Fibroblast of villous mesenchyme (primary cell): Measurements from ENCODE around the gene SLFNL1. TPM values are rescaled to one million over a fixed set of nuclear protein-coding genes. Genes with fewer than 3 reads are reported as not detected.

Experiments used
- DNase-seq: peaks from one replicate; pipeline ENCODE4 v3.0.0-alpha.2; 2010; ENCODE audit warnings: low read depth
- H3K4me3 ChIP-seq: 2 replicates; pipeline ENCODE4 v1.5.1; 2011; ENCODE audit warnings: low read depth, mild to moderate bottlenecking, low read length
- total RNA-seq: library from RNA; depleted of rRNA; stranded (reverse); fragments of >200 nt; gene quantifications from 2 replicates; pipeline ENCODE4 v1.2.3, GENCODE V29; 2012
- TF ChIP-seq, protein P1 (sequence below): IDR thresholded peaks from 2 replicates; pipeline ENCODE4 v1.5.1; 2012; ENCODE audit warnings: low read depth, mild to moderate bottlenecking, low read length; ENCODE audit not compliant: insufficient read depth

Gene SLFNL1
- total RNA-seq, 1 donor, result under 0.01 TPM

DNA sequence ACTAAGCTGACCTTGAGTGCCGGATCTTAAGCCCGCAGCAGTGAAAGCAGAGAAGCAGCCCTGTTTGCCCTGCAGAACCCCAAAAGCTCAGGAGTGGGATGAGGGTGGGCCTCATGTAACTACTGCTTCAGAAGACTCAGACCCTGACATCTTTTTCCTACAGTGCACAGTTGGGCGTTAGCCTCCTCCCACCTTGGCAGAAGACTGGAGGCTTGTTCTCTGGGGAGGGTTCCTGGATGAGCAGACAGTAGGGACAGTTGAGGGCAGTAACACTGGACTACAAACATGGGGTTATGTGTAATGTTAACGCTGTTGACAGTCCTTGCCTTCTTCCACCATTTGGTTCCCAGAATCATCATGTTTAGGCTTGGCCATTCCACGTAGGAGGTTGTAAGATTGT is 32.5 kb downstream of the SLFNL1 start:
- H3K4me3 ChIP-seq, result no peak overlapping the region
- DNase-seq, result no peak
- TF ChIP-seq, protein P1, sequence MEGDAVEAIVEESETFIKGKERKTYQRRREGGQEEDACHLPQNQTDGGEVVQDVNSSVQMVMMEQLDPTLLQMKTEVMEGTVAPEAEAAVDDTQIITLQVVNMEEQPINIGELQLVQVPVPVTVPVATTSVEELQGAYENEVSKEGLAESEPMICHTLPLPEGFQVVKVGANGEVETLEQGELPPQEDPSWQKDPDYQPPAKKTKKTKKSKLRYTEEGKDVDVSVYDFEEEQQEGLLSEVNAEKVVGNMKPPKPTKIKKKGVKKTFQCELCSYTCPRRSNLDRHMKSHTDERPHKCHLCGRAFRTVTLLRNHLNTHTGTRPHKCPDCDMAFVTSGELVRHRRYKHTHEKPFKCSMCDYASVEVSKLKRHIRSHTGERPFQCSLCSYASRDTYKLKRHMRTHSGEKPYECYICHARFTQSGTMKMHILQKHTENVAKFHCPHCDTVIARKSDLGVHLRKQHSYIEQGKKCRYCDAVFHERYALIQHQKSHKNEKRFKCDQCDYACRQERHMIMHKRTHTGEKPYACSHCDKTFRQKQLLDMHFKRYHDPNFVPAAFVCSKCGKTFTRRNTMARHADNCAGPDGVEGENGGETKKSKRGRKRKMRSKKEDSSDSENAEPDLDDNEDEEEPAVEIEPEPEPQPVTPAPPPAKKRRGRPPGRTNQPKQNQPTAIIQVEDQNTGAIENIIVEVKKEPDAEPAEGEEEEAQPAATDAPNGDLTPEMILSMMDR, result no peak

DNA sequence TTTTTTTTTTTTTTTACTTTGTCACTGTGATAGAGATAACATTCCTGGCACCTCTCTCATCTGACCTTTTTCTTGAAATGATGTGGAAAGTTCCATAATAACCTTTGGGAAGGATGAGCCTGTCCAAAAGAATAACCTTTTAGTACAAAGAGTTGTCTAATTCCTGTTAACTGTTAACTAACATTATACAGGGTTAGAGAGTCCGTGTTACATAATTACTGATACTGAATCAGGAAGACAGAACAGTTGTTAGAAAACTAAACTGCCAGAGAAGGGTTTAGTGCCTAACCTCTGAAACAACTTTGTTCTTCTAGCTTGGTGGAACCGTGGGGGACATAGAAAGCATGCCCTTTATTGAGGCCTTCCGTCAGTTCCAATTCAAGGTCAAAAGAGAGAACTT is 33.2 kb downstream of the SLFNL1 start:
- H3K4me3 ChIP-seq, result no peak overlapping the region
- DNase-seq, result no peak
- TF ChIP-seq, protein P1, result no peak

GRCh38 chr1:40987439-40988276 is 33.9 kb downstream of the SLFNL1 start:
- no peak for DNase-seq
- TF ChIP-seq, protein P1, result no peak
- no peak overlapping the region for H3K4me3 ChIP-seq

- H3K4me3 ChIP-seq, result no peak overlapping the region
- TF ChIP-seq, protein P1, result no peak
- peak; percentile 64 for DNase-seq
Observed at GRCh38 chr1:40986956-40987355, 34.6 kb downstream of the SLFNL1 start.

DNA sequence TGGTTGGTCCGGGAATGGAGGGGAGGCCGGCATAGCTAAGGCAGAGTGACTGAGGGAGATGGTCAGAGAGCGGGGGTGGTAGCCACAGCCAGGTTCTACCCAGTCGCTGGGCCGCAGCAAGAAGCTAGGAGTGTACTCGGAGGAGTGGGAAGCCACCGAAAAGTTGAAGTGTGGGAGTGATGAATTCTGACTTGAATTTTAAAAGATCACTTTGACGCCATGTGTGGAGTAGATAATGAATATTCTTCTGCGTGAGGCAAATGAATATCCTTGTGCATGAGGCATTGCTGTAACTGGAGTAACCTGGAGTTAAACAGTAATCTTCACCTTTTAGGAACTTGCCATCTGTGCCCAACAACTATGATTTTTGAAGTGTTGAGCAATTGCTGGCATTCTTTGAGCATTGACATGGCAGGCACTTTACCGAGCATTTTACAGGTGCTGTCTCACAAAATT is 35.2 kb downstream of the SLFNL1 start:
- H3K4me3 ChIP-seq, result no peak overlapping the region
- no peak for DNase-seq
- TF ChIP-seq, protein P1, result no peak

DNA sequence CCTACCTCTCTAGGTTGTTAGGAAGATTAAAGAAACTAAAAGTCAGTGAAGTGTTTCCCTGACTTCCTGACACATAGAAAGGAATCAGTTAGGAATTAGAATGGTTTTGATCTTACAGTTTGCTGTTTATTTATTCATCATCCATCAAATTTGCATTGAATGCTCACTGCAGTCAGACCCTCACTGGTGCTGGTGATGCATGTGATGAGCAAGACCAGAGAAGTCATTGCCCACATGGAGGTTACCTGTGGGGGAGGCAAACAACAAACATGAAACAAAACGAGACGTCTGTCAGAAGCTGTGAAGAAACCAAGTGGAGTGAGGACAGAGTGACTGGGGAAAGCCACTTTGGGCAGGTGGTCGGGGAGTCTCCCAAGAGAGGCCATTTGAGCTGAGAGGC is 35.6 kb downstream of the SLFNL1 start:
- TF ChIP-seq, protein P1, result no peak
- no peak overlapping the region for H3K4me3 ChIP-seq
- DNase-seq, result no peak
